ENCODE results near the gene OXER1.
"Not testable (repeated sequence)": the region's sequence is repeated elsewhere in the genome, so short reads cannot be mapped to it uniquely, and the experiment has no call there.

OXER1 gene

GRCh38 chr2:42752314-42752713 lies 11.6 kb downstream of the OXER1 start:
- peak; percentile 53 for DNase-seq (ENCODE audit: low spot score)

- DNase-seq (ENCODE audit: low spot score) = no peak
These were observed 15.1 kb downstream of the OXER1 start for GRCh38 chr2:42748840-42749239.

GRCh38 chr2:42747422-42747821 lies 16.5 kb downstream of the OXER1 start:
- no peak for DNase-seq (ENCODE audit: low spot score)

- DNase-seq (ENCODE audit: low spot score) = no peak
These were observed 19.3 kb downstream of the OXER1 start for GRCh38 chr2:42744545-42745082.

GRCh38 chr2:42743659-42743990 lies 20.3 kb downstream of the OXER1 start:
- DNase-seq (ENCODE audit: low spot score) = no peak

GRCh38 chr2:42742740-42743658 lies 20.9 kb downstream of the OXER1 start:
- no peak for DNase-seq (ENCODE audit: low spot score)

- DNase-seq (ENCODE audit: low spot score) = no peak
These were observed 22.8 kb downstream of the OXER1 start for GRCh38 chr2:42741140-42741539.

- DNase-seq (ENCODE audit: low spot score) = no peak
These were observed 27.2 kb downstream of the OXER1 start for GRCh38 chr2:42736598-42737322.

GRCh38 chr2:42733852-42734251 lies 30.1 kb downstream of the OXER1 start:
- DNase-seq (ENCODE audit: low spot score) = no peak

GRCh38 chr2:42731316-42731715 lies 32.6 kb downstream of the OXER1 start:
- DNase-seq (ENCODE audit: low spot score) = not testable (repeated sequence)

- DNase-seq (ENCODE audit: low spot score) = no peak
These were observed 37.3 kb downstream of the OXER1 start for GRCh38 chr2:42726680-42727079.

- no peak for DNase-seq (ENCODE audit: low spot score)
These were observed 38.3 kb downstream of the OXER1 start for GRCh38 chr2:42725657-42726056.

- DNase-seq (ENCODE audit: low spot score) = no peak
These were observed 39.0 kb downstream of the OXER1 start for GRCh38 chr2:42724886-42725285.

- no peak for DNase-seq (ENCODE audit: low spot score)
These were observed 40.5 kb downstream of the OXER1 start for GRCh38 chr2:42723465-42723864.

- DNase-seq (ENCODE audit: low spot score) = peak; percentile 20
These were observed 41.4 kb downstream of the OXER1 start for GRCh38 chr2:42722320-42723190.

- no peak for DNase-seq (ENCODE audit: low spot score)
These were observed 42.0 kb downstream of the OXER1 start for GRCh38 chr2:42721898-42722297.

- DNase-seq (ENCODE audit: low spot score) = no peak
These were observed 49.2 kb downstream of the OXER1 start for GRCh38 chr2:42714686-42715085.

- no peak for DNase-seq (ENCODE audit: low spot score)
These were observed 50.0 kb downstream of the OXER1 start for GRCh38 chr2:42713920-42714319.

- no peak for DNase-seq (ENCODE audit: low spot score)
These were observed 51.0 kb downstream of the OXER1 start for GRCh38 chr2:42712934-42713333.

Measured in globus pallidus (tissue), 1 donor.